Panc1 (cell line): Measurements from ENCODE around the gene WDR83. TPM values are rescaled to one million over a fixed set of nuclear protein-coding genes. Genes with fewer than 3 reads are reported as not detected.

Experiments
- ATAC-seq: fragments of 200-7000 bp; cut with Tn5 transposase; 2 replicates; pipeline ENCODE4 v1.9.1; 2020; ENCODE audit warnings: mild to moderate bottlenecking, moderate library complexity
- BruUV-seq: library from RNA; stranded (reverse); fragments of 400-500 nt; replicated peaks from 2 replicates; lab custom pipeline; 2021; lab: Mats Ljungman, UMichigan
- CTCF ChIA-PET: fragments of 300-600 bp; sonication (Branson Sonifier 250); formaldehyde crosslinking; loops from one replicate; lab custom pipeline; 2022; ENCODE audit warnings: antibody characterized with exemption; lab: Charles Lee
- POLR2A ChIA-PET: fragments of 300-600 bp; sonication (Branson Sonifier 250); formaldehyde crosslinking; loops from one replicate; lab custom pipeline; 2022; ENCODE audit warnings: antibody characterized with exemption; lab: Charles Lee
- DNase-seq: peaks from one replicate; pipeline ENCODE4 v3.0.0-alpha.2; 2010; ENCODE audit warnings: low read depth, low spot score
- H3K27ac ChIP-seq: 2 replicates; pipeline ENCODE4 v1.5.1; 2011; ENCODE audit warnings: mild to moderate bottlenecking, low read length, inconsistent platforms
- H3K27me3 ChIP-seq: fragments of 200-500 bp; sonication (Bioruptor generic); 2 replicates; pipeline ENCODE4 v1.6.0; 2014; ENCODE audit warnings: low read length, inconsistent platforms; ENCODE audit not compliant: control insufficient read depth, insufficient read depth
- H3K36me3 ChIP-seq: fragments of 200-500 bp; sonication (Bioruptor generic); 2 replicates; pipeline ENCODE4 v1.5.1; 2014; ENCODE audit warnings: inconsistent platforms, mild to moderate bottlenecking, low read length, moderate library complexity; ENCODE audit not compliant: control insufficient read depth, insufficient read depth
- H3K4me1 ChIP-seq: 2 replicates; pipeline ENCODE4 v1.5.1; 2011; ENCODE audit warnings: inconsistent platforms, mild to moderate bottlenecking, low read length, moderate library complexity; ENCODE audit not compliant: control insufficient read depth, insufficient read depth
- H3K4me3 ChIP-seq, 2 experiments: 2 replicates each; pipeline ENCODE4 v1.5.1; 2011 to 2012; ENCODE audit warnings: low read depth in 2 of 2, low read length in 2 of 2, mild to moderate bottlenecking in 2 of 2, inconsistent platforms in 1 of 2, moderate library complexity in 1 of 2
- H3K9me3 ChIP-seq: fragments of 200-500 bp; sonication (Bioruptor generic); 2 replicates; pipeline ENCODE4 v1.5.1; 2014; ENCODE audit warnings: low read depth, mild to moderate bottlenecking, inconsistent platforms, low read length, moderate library complexity; ENCODE audit not compliant: control insufficient read depth, insufficient read depth
- POLR2AphosphoS5 ChIP-seq: IDR thresholded peaks from 2 replicates; pipeline ENCODE4 v1.6.1; 2012; ENCODE audit warnings: mild to moderate bottlenecking, low read depth, low read length, moderate library complexity
- SIN3A ChIP-seq: IDR thresholded peaks from 2 replicates; pipeline ENCODE4 v1.6.1; 2012; ENCODE audit warnings: low read depth, mild to moderate bottlenecking, low read length, moderate library complexity, borderline replicate concordance; ENCODE audit not compliant: insufficient read depth
- TCF7L2 ChIP-seq: IDR thresholded peaks from 2 replicates; pipeline ENCODE4 v1.6.1; 2011; ENCODE audit warnings: mild to moderate bottlenecking, low read depth, low read length, inconsistent platforms
- in situ Hi-C: cut with HindIII; loops from 2 replicates; pipeline ENCODE4 v1.10.0; 2016; ENCODE audit warnings: low sequenced_read_pairs, low pct_unique_long_range_greater_than_20kb
- intact Hi-C: fragments of 100-400 bp; cut with micrococcal nuclease; formaldehyde crosslinking; loops from one replicate; pipeline ENCODE4 v1.10.0; 2022; ENCODE audit not compliant: unreplicated experiment
- total RNA-seq: library from RNA; stranded (reverse); gene quantifications from one replicate; pipeline ENCODE4 v1.2.1, GENCODE V29; 2021; ENCODE audit not compliant: unreplicated experiment
- TF ChIP-seq, protein P1 (sequence below): fragments of 450-650 bp; IDR thresholded peaks from 2 replicates; pipeline ENCODE4 v1.5.1; 2017; ENCODE audit warnings: mild to moderate bottlenecking
- TF ChIP-seq, protein P2 (sequence below), 2 experiments: IDR thresholded peaks; 2 replicates each; pipeline ENCODE4 v1.6.1; 2011 to 2012; ENCODE audit warnings: low read depth in 2 of 2, control low read depth in 1 of 2, low read length in 1 of 2, mild to moderate bottlenecking in 1 of 2, moderate library complexity in 1 of 2; ENCODE audit not compliant: insufficient read depth in 1 of 2

WDR83 gene
- total RNA-seq, 1 experiment from 2014 or later, result 10.8 TPM

DNA sequence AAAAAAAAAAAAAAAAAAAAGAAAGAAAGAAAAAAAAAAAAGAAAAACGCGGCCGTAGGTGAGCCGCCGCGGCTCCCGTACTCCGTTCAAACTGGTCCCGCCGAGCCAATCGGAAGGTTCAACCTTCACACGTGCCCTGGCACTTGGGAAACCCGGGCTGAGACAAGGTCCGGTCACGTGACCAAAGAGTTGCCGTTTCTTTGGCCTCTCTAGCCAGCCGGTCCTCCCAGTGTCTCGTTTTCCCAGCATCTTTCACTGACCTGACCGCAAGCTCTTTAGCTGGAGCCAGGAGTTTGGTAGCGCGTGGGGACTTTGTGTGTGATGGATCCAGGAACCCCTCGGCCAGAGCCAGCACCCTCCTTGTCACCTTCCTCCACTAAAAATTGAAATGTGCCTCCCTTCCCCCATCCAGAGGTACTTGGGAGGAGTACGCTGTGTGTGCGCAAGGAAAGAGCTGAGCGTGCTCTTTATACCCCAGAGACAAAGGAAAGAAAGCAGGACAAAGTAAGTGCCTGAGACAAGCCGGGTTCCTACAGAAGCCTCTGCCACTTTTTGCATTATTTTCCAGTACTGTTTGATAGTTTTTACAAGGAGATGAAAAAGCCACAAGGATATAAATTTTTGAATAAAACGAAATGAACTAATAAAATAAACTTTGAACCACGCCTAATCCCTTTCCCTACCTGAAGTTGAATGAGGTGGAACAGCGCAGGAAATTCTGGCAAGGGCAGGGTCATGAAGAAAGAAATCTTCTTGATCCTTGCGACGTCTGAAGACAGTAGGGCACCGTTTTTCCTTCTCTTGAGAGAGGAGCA is 56.2 kb downstream of the WDR83 start:
- Histone ChIP-seq H3K9me3 (no peaks in the 10 kb centered on the region), H3K27me3 (no peaks in the 10 kb centered on the region), H3K4me3 (peak overlapping the region; percentile 83 to 96), H3K27ac (peak overlapping the region; percentile 98), H3K4me1 (peaks cover 5% of the 10 kb centered on the region), H3K36me3 (peaks cover 3% of the 10 kb centered on the region)
- TSS peak; percentile 99 for BruUV-seq
- in situ Hi-C loops (no loop called here), intact Hi-C loops (no loop called here)
- POLR2A ChIA-PET, result interaction anchor here (0.6 to 1.4 kb wide), 3 partner anchors 9 to 14 kb away, joined by 4 to 8 read pairs (median 4); partner anchors contain the start of genes GET3 and TRIR
- CTCF ChIA-PET, result interaction anchor here (0.5 kb wide), 1 partner anchor 526 kb away, joined by 7 read pairs; no protein-coding TSS in a partner anchor
- TF ChIP-seq SIN3A (0 out of 2 replicates have a peak, but pooled peaks have one; percentile 68), TCF7L2 (peak; percentile 86), POLR2AphosphoS5 (peak; percentile 89)
- TF ChIP-seq, protein P1, sequence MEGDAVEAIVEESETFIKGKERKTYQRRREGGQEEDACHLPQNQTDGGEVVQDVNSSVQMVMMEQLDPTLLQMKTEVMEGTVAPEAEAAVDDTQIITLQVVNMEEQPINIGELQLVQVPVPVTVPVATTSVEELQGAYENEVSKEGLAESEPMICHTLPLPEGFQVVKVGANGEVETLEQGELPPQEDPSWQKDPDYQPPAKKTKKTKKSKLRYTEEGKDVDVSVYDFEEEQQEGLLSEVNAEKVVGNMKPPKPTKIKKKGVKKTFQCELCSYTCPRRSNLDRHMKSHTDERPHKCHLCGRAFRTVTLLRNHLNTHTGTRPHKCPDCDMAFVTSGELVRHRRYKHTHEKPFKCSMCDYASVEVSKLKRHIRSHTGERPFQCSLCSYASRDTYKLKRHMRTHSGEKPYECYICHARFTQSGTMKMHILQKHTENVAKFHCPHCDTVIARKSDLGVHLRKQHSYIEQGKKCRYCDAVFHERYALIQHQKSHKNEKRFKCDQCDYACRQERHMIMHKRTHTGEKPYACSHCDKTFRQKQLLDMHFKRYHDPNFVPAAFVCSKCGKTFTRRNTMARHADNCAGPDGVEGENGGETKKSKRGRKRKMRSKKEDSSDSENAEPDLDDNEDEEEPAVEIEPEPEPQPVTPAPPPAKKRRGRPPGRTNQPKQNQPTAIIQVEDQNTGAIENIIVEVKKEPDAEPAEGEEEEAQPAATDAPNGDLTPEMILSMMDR, result no peak
- DNase-seq (peak; percentile 87), ATAC-seq (peak; percentile 83)

- in situ Hi-C loops, result no loop called here
- POLR2A ChIA-PET, result interaction anchor here (1.4 kb wide), 2 partner anchors 11 to 14 kb away, joined by 4 read pairs; partner anchors contain the start of genes GET3 and TRIR
- Histone ChIP-seq H3K4me1 (peaks cover 5% of the 10 kb centered on the region), H3K4me3 (peak overlapping the region; percentile 83 to 96), H3K27ac (peak overlapping the region; percentile 98), H3K27me3 (no peaks in the 10 kb centered on the region), H3K36me3 (peaks cover 3% of the 10 kb centered on the region), H3K9me3 (no peaks in the 10 kb centered on the region)
- no peak for DNase-seq
- TF ChIP-seq, protein P1, result no peak
- TF ChIP-seq POLR2AphosphoS5, result no peak
- TF ChIP-seq, protein P2, sequence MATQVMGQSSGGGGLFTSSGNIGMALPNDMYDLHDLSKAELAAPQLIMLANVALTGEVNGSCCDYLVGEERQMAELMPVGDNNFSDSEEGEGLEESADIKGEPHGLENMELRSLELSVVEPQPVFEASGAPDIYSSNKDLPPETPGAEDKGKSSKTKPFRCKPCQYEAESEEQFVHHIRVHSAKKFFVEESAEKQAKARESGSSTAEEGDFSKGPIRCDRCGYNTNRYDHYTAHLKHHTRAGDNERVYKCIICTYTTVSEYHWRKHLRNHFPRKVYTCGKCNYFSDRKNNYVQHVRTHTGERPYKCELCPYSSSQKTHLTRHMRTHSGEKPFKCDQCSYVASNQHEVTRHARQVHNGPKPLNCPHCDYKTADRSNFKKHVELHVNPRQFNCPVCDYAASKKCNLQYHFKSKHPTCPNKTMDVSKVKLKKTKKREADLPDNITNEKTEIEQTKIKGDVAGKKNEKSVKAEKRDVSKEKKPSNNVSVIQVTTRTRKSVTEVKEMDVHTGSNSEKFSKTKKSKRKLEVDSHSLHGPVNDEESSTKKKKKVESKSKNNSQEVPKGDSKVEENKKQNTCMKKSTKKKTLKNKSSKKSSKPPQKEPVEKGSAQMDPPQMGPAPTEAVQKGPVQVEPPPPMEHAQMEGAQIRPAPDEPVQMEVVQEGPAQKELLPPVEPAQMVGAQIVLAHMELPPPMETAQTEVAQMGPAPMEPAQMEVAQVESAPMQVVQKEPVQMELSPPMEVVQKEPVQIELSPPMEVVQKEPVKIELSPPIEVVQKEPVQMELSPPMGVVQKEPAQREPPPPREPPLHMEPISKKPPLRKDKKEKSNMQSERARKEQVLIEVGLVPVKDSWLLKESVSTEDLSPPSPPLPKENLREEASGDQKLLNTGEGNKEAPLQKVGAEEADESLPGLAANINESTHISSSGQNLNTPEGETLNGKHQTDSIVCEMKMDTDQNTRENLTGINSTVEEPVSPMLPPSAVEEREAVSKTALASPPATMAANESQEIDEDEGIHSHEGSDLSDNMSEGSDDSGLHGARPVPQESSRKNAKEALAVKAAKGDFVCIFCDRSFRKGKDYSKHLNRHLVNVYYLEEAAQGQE (IDR thresholded peaks at IDR 0.05; ENCODE audit: insufficient read depth in 1 of 2, low read depth in 2 of 2, low read length in 1 of 2), result no peak
- TF ChIP-seq TCF7L2, result no peak
- no peak for TF ChIP-seq SIN3A
- ATAC-seq, result no peak; the same call in 1 of the 2 replicates
- intact Hi-C loops, result no loop called here
- CTCF ChIA-PET, result interaction anchor here (0.5 kb wide), 1 partner anchor 526 kb away, joined by 7 read pairs; no protein-coding TSS in a partner anchor
- BruUV-seq, result no TSS peak
These were observed 56.7 kb downstream of the WDR83 start for GRCh38 chr19:12723381-12723640.
